ENCODE data around the gene CASP2.

DNA sequence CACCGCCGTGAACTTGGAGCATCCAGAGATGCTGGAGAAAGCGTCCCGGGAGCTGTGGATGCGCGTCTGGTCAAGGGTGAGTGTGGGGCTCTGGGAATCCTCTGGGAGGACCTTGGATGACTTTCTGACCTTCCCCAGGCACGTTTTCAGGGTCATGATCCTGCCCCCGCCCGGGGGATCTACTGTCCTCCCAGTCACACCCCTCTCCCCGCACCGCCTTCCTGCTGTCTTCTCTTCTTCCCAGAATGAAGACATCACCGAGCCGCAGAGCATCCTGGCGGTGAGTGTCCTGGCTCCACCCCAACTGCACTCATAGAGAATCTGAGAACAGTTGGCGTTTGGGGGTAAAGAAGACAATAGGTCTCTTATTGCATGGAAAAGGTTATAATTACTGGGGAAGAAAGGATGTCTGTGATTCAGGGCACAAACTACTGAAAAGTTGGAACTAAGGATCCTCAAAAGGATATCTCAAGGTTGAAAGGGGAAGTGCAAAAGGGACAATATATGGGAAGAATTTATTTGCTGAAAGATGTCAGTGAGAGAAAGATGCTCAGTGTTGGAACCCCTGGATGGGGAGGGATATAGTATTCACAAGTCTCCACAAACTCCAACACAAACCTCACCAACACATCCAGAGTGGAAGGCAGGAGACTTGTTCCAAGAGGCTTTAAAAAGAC lies 23.0 kb upstream of the CASP2 start:
- no peak for TF ChIP-seq EZH2 (IDR thresholded peaks at IDR 0.05; ENCODE audit: insufficient read depth, poor library complexity, severe bottlenecking)
- TF ChIP-seq EZH2phosphoT487 (IDR thresholded peaks at IDR 0.05; ENCODE audit: insufficient read depth, low read depth) = no peak

Data from GM23248 (cell line).